Measurements from ENCODE around the gene CACNA1I.
A peak's percentile ranks its signal among the peaks of the same experiment; 100 is the strongest.

CACNA1I gene

DNA sequence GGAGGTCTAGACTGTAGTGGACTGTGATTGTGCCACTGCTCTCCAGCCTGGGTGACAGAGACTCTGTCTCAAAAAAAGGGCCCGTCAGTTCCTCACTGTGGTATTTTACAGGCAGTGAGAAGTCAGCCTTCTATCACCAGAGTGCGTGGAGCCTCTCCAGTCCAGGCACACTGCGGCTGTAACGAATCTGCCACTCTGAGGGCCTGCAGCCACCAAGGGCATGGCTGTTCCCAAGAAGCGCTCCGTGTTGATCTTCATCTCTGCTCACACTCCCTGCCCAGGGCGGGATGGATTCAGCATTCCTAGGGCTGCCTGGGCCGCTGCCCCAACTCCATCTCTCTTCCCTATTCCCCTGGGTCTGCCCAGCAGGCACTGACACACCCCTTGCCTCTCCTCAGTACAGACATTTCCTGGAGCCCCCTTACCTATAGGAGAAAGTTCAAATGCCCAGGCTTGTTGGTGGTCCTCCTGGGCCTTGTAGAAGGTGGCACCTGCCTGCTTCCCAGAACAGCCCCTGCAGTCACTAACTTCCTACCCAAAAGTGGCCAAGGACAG lies 148.4 kb downstream of the CACNA1I start:
- no peak overlapping the region for H3K4me3 Mint-ChIP-seq
- no peaks in the 10 kb centered on the region for H3K36me3 Mint-ChIP-seq
- peaks cover 0 to 2% of the 10 kb centered on the region in 2 donors for H3K9me3 Mint-ChIP-seq
- H3K27me3 Mint-ChIP-seq: peaks cover 7 to 16% of the 10 kb centered on the region in 2 donors
- H3K27ac Mint-ChIP-seq: no peak overlapping the region
- ATAC-seq (replicated peaks) (no peak), DNase-seq (no peak)
- peaks cover under 1 to 6% of the 10 kb centered on the region in 2 donors for H3K4me1 Mint-ChIP-seq

DNA sequence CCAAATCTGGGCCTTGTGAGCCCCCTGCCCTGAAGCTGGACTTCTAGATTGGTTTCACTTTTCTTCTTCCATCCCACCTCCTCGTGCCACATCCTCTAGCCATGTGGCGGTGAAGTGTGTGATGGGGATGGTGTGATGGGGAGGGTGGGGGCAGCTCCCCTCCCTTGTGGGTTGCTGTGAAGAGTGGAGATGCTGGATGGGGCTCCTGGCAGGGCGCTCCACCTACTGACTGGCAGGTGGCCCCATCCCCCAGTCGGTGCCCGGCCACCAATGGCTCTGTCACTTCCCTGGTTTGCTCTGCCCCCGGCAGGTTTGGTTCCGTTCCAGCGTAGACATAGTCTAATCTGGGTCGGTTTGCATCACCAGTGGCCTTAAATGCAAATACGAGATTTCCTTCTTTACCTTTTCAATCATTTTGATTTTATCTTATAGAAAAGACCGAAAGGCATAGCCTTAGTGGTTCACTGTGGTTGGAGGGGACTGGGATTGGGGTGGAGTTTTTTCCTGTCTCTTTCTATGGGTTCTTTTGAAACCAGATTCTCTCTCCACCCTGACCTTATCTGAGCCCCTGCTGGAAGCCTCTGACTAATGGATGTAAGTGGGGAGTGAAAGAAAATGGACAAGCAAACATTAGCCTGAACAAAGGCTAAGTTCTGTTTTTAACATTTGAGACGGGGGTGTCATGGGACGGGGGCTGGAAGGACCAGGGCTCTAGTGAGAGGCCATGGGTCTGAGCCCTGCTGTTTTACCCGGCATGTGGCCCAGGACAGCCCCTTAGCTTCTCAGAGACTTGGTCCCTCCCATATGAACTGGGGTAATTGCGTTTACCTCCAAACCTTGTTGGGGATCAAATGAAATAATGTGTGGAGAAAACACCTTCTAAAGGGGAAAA lies 149.3 kb downstream of the CACNA1I start:
- Mint-ChIP-seq H3K4me1 (peaks cover 2 to 6% of the 10 kb centered on the region in 2 donors), H3K9me3 (peaks cover 0 to 2% of the 10 kb centered on the region in 2 donors), H3K4me3 (no peak overlapping the region), H3K27me3 (peaks cover 7 to 16% of the 10 kb centered on the region in 2 donors), H3K27ac (no peak overlapping the region), H3K36me3 (no peaks in the 10 kb centered on the region)
- DNase-seq (no peak), ATAC-seq (replicated peaks) (no peak)

DNA sequence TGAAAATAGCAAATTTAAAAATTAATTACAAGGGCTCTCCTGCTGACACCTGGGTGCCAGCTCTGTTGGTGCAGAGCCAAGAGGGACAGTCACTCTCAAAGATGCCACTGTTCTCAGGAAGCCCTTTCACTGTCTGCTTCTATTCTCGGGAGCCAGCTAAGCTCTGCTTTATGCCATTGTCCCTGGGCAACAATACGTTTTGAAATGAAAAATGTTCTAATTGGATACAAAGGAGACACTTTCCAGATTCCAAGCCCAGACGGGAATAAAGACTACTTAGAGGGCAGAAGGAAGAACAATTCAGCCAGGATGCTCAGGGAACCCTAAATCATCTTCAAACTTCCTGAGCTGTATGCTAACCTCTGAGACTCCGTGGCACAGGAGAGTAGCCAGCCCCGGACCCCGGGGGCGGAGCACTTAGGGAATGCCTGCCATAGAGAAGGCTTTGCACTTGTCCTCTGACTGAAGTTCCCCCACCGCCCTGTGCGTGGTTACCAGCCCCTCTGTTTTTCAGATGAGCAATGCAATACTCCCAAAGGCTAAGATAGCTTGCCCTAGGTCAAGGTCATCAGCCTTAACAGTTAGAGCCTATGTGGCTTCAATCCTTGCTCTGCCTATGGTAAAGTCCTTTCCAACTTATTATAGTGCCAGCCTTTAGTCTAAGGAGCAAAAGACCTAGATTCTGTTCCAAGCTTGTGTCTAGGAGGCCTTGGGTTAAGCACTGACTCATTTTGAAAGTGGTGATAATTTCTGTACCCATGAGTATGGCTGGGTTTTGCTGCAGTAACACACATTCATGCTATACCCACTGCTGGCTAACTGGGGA lies 150.9 kb downstream of the CACNA1I start:
- Mint-ChIP-seq H3K4me3 (no peak overlapping the region), H3K36me3 (no peaks in the 10 kb centered on the region)
- ATAC-seq (replicated peaks): peak; percentile 34 to 54

GRCh38 chr22:39722032-39722325 lies 151.4 kb downstream of the CACNA1I start:
- no peaks in the 10 kb centered on the region for H3K36me3 Mint-ChIP-seq
- H3K27me3 Mint-ChIP-seq: peaks cover 15 to 23% of the 10 kb centered on the region in 2 donors
- peaks cover 0 to 2% of the 10 kb centered on the region in 2 donors for H3K9me3 Mint-ChIP-seq
- H3K4me1 Mint-ChIP-seq: peaks cover 2 to 6% of the 10 kb centered on the region in 2 donors
- DNase-seq (no peak), ATAC-seq (replicated peaks) (no peak)
- H3K27ac Mint-ChIP-seq: no peak overlapping the region
- no peak overlapping the region for H3K4me3 Mint-ChIP-seq

More for the DNA sequence above, 150.9 kb downstream of the CACNA1I start:
- peaks cover 0 to 2% of the 10 kb centered on the region in 2 donors for H3K9me3 Mint-ChIP-seq
- H3K4me1 Mint-ChIP-seq: peaks cover 2 to 6% of the 10 kb centered on the region in 2 donors
- no peak overlapping the region for H3K27ac Mint-ChIP-seq
- DNase-seq: no peak
- peaks cover 15 to 18% of the 10 kb centered on the region in 2 donors for H3K27me3 Mint-ChIP-seq

GRCh38 chr22:39722501-39722900 lies 151.9 kb downstream of the CACNA1I start:
- H3K36me3 Mint-ChIP-seq: no peaks in the 10 kb centered on the region
- DNase-seq (no peak), ATAC-seq (replicated peaks) (no peak)
- peaks cover 2 to 6% of the 10 kb centered on the region in 2 donors for H3K4me1 Mint-ChIP-seq
- H3K9me3 Mint-ChIP-seq: peaks cover 0 to 2% of the 10 kb centered on the region in 2 donors
- no peak overlapping the region for H3K4me3 Mint-ChIP-seq
- no peak overlapping the region for H3K27ac Mint-ChIP-seq
- H3K27me3 Mint-ChIP-seq: peaks cover 15 to 26% of the 10 kb centered on the region in 2 donors

DNA sequence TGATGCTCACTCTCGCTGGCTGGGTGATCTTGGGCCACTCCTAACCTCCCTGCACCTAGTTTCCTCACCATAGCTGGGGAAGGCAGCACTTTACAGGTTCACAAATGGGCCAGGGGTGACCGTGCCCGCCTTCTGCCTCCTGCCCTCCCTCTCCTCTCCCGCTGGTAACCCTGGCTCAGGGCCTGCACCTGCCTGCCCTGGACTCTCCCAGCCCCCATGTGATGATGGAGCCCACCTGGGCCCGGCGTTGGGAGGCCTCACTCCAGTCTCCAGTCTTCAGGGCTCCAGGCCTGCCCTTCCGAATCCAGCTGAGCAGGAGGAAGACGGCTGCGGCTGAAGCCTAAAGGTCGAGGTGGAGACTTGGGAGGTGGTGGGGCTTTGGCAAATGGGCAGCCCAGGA lies 152.9 kb downstream of the CACNA1I start:
- Mint-ChIP-seq H3K36me3 (no peaks in the 10 kb centered on the region), H3K4me3 (no peak overlapping the region), H3K4me1 (peaks cover 2 to 6% of the 10 kb centered on the region in 2 donors), H3K27ac (no peak overlapping the region), H3K9me3 (peaks cover 0 to 2% of the 10 kb centered on the region in 2 donors), H3K27me3 (peaks cover 15 to 26% of the 10 kb centered on the region in 2 donors)
- ATAC-seq (replicated peaks): no peak
- no peak for DNase-seq

DNA sequence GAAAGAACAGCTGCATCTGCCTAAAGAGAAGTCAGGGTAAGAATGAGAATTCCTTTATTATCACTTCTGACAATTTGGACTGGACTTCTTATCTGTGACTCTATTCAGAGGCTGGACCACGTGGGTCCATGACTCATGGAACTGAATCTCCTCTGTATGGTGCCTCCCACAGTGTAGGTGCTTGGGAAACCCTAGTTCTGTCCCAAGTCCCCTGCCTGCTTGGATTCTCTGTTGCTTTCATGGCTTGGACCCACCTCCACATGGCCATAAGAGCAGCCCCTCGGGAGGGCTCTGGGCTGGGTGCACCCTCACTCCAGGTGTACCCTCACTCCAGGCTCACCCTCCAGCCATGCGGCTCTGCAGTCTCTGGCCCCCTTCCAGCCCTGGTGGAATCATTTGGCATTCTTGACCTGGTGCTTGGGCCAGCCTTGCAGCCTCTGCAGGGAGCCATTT lies 153.4 kb downstream of the CACNA1I start:
- Mint-ChIP-seq H3K27ac (no peak overlapping the region), H3K36me3 (no peaks in the 10 kb centered on the region), H3K4me1 (peaks cover 2 to 6% of the 10 kb centered on the region in 2 donors), H3K9me3 (peaks cover 0 to 2% of the 10 kb centered on the region in 2 donors), H3K4me3 (no peak overlapping the region), H3K27me3 (peaks cover 15 to 26% of the 10 kb centered on the region in 2 donors)
- DNase-seq (no peak), ATAC-seq (replicated peaks) (no peak)

DNA sequence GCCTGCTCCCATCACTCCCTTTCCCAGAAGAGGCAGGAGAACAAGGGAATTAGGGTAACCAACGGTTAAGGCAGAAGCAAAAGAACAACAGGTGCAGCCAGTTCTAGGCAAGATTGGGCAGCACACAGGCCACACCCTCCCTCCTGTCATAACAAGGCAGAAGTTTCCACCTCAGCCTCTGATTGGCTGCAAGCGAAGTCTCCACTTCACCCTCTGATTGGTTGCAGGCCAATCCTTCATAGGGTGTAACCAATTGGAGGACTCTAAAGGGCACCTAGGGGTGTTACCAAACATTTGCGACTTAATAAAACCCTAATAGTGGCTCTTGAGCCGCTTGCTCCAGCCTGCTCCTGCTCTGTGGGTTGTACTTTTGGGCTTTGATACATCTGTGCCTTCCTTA lies 153.8 kb downstream of the CACNA1I start:
- H3K36me3 Mint-ChIP-seq: no peaks in the 10 kb centered on the region

DNA sequence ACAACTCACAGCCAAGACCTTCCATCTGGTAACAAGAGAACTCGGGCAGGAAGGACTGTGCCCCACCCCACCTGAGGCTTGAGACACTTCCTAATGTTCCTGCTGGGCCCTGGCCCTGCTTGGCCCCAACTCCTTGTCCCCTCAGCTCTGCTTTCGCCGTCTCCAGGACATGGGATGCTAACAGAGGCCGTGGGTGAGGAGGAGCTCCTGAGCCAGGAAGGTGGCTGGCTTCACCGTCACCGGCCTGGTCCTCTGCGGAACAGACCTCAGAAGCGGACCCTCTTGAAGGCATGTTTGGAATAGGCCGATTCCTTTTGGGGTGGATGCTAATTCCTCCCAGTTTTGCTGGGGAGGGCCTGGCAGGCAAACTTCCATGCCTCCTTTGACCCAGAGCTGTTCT lies 154.3 kb downstream of the CACNA1I start:
- peaks cover 0 to 2% of the 10 kb centered on the region in 2 donors for H3K9me3 Mint-ChIP-seq
- DNase-seq: no peak
- no peak for ATAC-seq (replicated peaks)
- H3K27me3 Mint-ChIP-seq: peaks cover 15 to 26% of the 10 kb centered on the region in 2 donors
- H3K4me3 Mint-ChIP-seq: no peak overlapping the region
- no peak overlapping the region for H3K27ac Mint-ChIP-seq
- H3K4me1 Mint-ChIP-seq: peaks cover 0 to 2% of the 10 kb centered on the region in 2 donors
- no peaks in the 10 kb centered on the region for H3K36me3 Mint-ChIP-seq

More for the DNA sequence above, 153.8 kb downstream of the CACNA1I start:
- peaks cover 15 to 26% of the 10 kb centered on the region in 2 donors for H3K27me3 Mint-ChIP-seq
- ATAC-seq (replicated peaks): no peak
- no peak overlapping the region for H3K27ac Mint-ChIP-seq
- H3K9me3 Mint-ChIP-seq: peaks cover 0 to 2% of the 10 kb centered on the region in 2 donors
- H3K4me1 Mint-ChIP-seq: peaks cover 2% of the 10 kb centered on the region in 2 donors
- no peak overlapping the region for H3K4me3 Mint-ChIP-seq
- no peak for DNase-seq

- Mint-ChIP-seq H3K4me3 (no peak overlapping the region), H3K36me3 (no peaks in the 10 kb centered on the region)
Measured at GRCh38 chr22:39725351-39726035, 154.9 kb downstream of the CACNA1I start.

DNA sequence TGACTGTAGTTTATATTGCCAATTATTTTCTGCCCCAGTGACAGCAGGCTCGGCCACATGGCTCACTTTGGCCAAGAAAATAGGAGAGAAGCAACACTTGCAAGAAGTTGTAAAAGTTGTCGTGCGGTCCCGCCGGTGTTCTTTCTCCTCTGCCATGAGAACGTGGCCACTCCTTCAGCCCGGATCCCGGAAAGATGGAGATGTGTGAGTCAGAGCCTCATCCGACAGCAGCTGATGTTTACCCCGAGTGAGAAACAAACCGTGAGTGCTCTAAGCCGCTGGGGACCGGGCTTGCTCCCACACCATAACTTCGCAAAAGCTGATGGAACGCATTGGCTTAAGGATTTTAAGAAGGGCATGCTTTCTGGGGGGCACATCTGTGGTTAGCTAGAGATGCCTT lies 157.0 kb downstream of the CACNA1I start:
- Mint-ChIP-seq H3K36me3 (no peaks in the 10 kb centered on the region), H3K4me1 (peaks cover 0 to 2% of the 10 kb centered on the region in 2 donors), H3K27ac (no peak overlapping the region), H3K27me3 (peaks cover 8 to 17% of the 10 kb centered on the region in 2 donors), H3K9me3 (peaks cover 0 to 2% of the 10 kb centered on the region in 2 donors), H3K4me3 (no peak overlapping the region)
- no peak for ATAC-seq (replicated peaks)
- no peak for DNase-seq

More at GRCh38 chr22:39725351-39726035, 154.9 kb downstream of the CACNA1I start:
- Mint-ChIP-seq H3K9me3 (peaks cover 0 to 2% of the 10 kb centered on the region in 2 donors), H3K27me3 (peaks cover 12 to 23% of the 10 kb centered on the region in 2 donors), H3K4me1 (peaks cover 0 to 2% of the 10 kb centered on the region in 2 donors), H3K27ac (no peak overlapping the region)
- DNase-seq: no peak
- no peak for ATAC-seq (replicated peaks)

- Mint-ChIP-seq H3K4me3 (no peak overlapping the region), H3K27ac (no peak overlapping the region), H3K27me3 (peaks cover 8 to 19% of the 10 kb centered on the region in 2 donors), H3K36me3 (no peaks in the 10 kb centered on the region), H3K4me1 (peaks cover 0 to 2% of the 10 kb centered on the region in 2 donors), H3K9me3 (peaks cover 0 to under 1% of the 10 kb centered on the region in 2 donors)
- DNase-seq: no peak
- no peak for ATAC-seq (replicated peaks)
Measured at GRCh38 chr22:39728236-39728860, 157.8 kb downstream of the CACNA1I start.

DNA sequence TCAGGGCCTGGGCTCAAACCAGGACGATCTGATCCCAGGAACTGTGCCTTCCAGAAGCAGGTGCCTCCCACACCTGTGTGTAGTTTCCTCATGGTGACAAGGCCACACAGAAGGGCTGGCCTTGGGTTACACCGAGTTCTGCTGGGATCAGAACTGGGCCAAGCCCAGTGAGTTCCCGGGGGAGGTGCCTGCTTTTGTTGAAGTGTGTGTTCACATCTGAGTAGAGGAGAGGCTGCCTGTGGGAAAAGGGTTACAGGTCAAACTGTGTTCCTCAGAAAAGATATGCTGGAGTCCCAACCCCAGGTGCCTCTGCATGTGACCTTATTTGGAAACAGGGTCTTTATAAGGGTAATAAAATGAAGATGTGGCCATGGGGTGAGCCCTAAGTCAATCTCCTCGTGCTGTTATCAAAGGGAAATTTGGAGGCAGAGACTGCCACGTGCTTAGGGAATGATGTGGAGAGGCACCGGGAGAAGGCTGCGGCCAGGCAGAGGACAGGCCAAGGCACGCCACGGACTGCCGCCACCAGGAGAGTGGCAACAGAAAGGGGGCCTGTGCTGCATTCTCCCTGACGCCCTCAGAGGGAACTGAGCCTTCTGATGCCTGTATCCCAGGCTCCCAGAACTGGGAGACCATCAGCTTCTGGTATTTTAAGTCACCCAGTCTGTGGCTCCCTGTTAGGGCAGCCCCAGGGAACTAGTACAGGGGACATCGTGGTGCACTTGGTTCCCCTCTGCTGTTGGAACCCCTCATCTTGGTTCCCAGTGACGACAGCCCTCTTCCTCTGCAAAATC lies 158.8 kb downstream of the CACNA1I start:
- Mint-ChIP-seq H3K9me3 (peaks cover 0 to 2% of the 10 kb centered on the region in 2 donors), H3K4me1 (peaks cover 0 to 2% of the 10 kb centered on the region in 2 donors), H3K27ac (no peak overlapping the region), H3K27me3 (peaks cover 11 to 16% of the 10 kb centered on the region in 2 donors), H3K36me3 (no peaks in the 10 kb centered on the region), H3K4me3 (no peak overlapping the region)
- DNase-seq: no peak
- no peak for ATAC-seq (replicated peaks)
